CD4-positive, alpha-beta memory T cell (primary cell): ENCODE results near the gene TSEN15. TPM values are rescaled to one million over a fixed set of nuclear protein-coding genes. Genes with fewer than 3 reads are reported as not detected.
A peak's percentile ranks its signal among the peaks of the same experiment; 100 is the strongest.

Experiments used
- CTCF ChIA-PET: fragments of 350-600 bp; sonication (Branson Sonifier 250); formaldehyde crosslinking; loops from one replicate; lab custom pipeline; 2021; ENCODE audit warnings: inconsistent platforms; ENCODE audit not compliant: partially characterized antibody; lab: Charles Lee
- POLR2A ChIA-PET: fragments of 350-600 bp; sonication (Branson Sonifier 250); formaldehyde crosslinking; loops from one replicate; lab custom pipeline; 2021; ENCODE audit not compliant: partially characterized antibody; lab: Charles Lee
- DNase-seq, 5 donors: peaks; one replicate each; pipeline versions ENCODE4 v3.0.0 to v3.0.0-alpha.2; 2020 to 2022; ENCODE audit warnings: mixed read lengths in 1 of 5
- H3K27ac ChIP-seq: one replicate; pipeline ENCODE4 v1.7.0; 2013; ENCODE audit warnings: low read depth, low read length
- H3K27me3 ChIP-seq: 2 replicates; pipeline ENCODE4 v1.7.0; 2013; ENCODE audit warnings: mild to moderate bottlenecking, low read length, moderate library complexity; ENCODE audit not compliant: insufficient read depth
- H3K36me3 ChIP-seq: 2 replicates; pipeline ENCODE4 v1.7.0; 2013; ENCODE audit warnings: mild to moderate bottlenecking, low read length, moderate library complexity; ENCODE audit not compliant: insufficient read depth
- H3K4me1 ChIP-seq: 2 replicates; pipeline ENCODE4 v1.7.0; 2013; ENCODE audit warnings: mild to moderate bottlenecking, low read length, moderate library complexity; ENCODE audit not compliant: insufficient read depth
- H3K4me3 ChIP-seq, 2 donors: one replicate each; pipeline ENCODE4 v1.7.0; 2013; ENCODE audit warnings: low read length in 2 of 2, mild to moderate bottlenecking in 1 of 2
- H3K9me3 ChIP-seq, 2 donors: one replicate each; pipeline ENCODE4 v1.7.0; 2013; ENCODE audit warnings: low read length in 2 of 2, control low read depth in 1 of 2; ENCODE audit not compliant: control insufficient read depth in 1 of 2
- H3K27ac Mint-ChIP-seq, 7 donors: one replicate each; pipeline ENCODE4 v1.8.0; 2020 to 2021; ENCODE audit warnings: mixed read lengths in 7 of 7, mild to moderate bottlenecking in 6 of 7, inconsistent platforms in 3 of 7, moderate library complexity in 3 of 7
- H3K27me3 Mint-ChIP-seq, 2 donors: one replicate each; pipeline ENCODE4 v1.8.0; 2020 to 2021; ENCODE audit warnings: mixed read lengths in 2 of 2
- H3K36me3 Mint-ChIP-seq, 2 donors: one replicate each; pipeline ENCODE4 v1.8.0; 2020 to 2021; ENCODE audit warnings: mixed read lengths in 2 of 2, inconsistent platforms in 1 of 2, mild to moderate bottlenecking in 1 of 2
- H3K4me1 Mint-ChIP-seq, 4 donors: one replicate each; pipeline ENCODE4 v1.8.0; 2020 to 2021; ENCODE audit warnings: mixed read lengths in 4 of 4, mild to moderate bottlenecking in 1 of 4
- H3K4me3 Mint-ChIP-seq, 8 donors: one replicate each; pipeline ENCODE4 v1.8.0; 2020 to 2021; ENCODE audit warnings: mixed read lengths in 8 of 8, mild to moderate bottlenecking in 7 of 8, moderate library complexity in 6 of 8, inconsistent platforms in 3 of 8
- H3K9me3 Mint-ChIP-seq, 8 donors: one replicate each; pipeline ENCODE4 v1.8.0; 2020 to 2021; ENCODE audit warnings: mixed read lengths in 8 of 8, mild to moderate bottlenecking in 5 of 8, inconsistent platforms in 3 of 8, moderate library complexity in 1 of 8
- intact Hi-C: fragments of 100-400 bp; cut with micrococcal nuclease; formaldehyde crosslinking; loops from one replicate; pipeline ENCODE4 v1.15.1; 2023
- polyA plus RNA-seq, 2 donors: library from polyadenylated mRNA; unstranded; fragments of 300-500 nt; fragmentation: Illumina TruSeq; gene quantifications; one replicate each; pipeline ENCODE4 v1.2.3, GENCODE V29; 2021
- total RNA-seq, 2 experiments: library from RNA; stranded (reverse); gene quantifications; one replicate each; pipeline ENCODE4 v1.2.3, GENCODE V29; 2021

The TSEN15 gene
- 10 to 100 TPM; 34.0 to 42.2 TPM for total RNA-seq
- polyA plus RNA-seq: 10 to 100 TPM; 53.3 to 74.7 TPM

GRCh38 chr1:184051485-184052193, at the start of gene TSEN15:
TSEN15 (plus strand) TSS chr1:184051730; CDS start chr1:184051756, 26 bp downstream.
- POLR2A ChIA-PET: interaction anchor here (0.7 to 3.9 kb wide), 13 partner anchors 9 to 581 kb away, joined by 3 to 53 read pairs (median 4); partner anchors contain the start of genes COLGALT2 and SMG7
- no peaks in the 10 kb centered on the region for H3K9me3 ChIP-seq
- peak within 1 kb of the TSS; percentile 67 for H3K27ac ChIP-seq
- intact Hi-C loops: loop anchor here (1.0 to 2.0 kb wide), 4 partner anchors 15 to 579 kb away; partner anchors contain the start of genes ARPC5, COLGALT2 and SMG7
- H3K4me1 ChIP-seq: peaks cover 33% of the 10 kb centered on the region
- Mint-ChIP-seq H3K4me1 (peaks cover 26 to 47% (median 37%) of the 10 kb centered on the region in 4 donors), H3K4me3 (peak within 1 kb of the TSS; percentile 98 to 99 (median 99)), H3K27ac (peak within 1 kb of the TSS; percentile 89 to 98 (median 96)), H3K27me3 (peaks cover 0 to 5% of the 10 kb centered on the region in 2 donors), H3K36me3 (peaks cover 5 to 19% of the 10 kb centered on the region in 2 donors), H3K9me3 (no peaks in the 10 kb centered on the region)
- CTCF ChIA-PET: interaction anchor here (0.9 to 2.9 kb wide), 9 partner anchors 13 to 396 kb away, joined by 3 to 53 read pairs (median 5); no protein-coding TSS in a partner anchor
- DNase-seq: peak; percentile 66 to 74 (median 72)
- no peaks in the 10 kb centered on the region for H3K27me3 ChIP-seq
- peak within 1 kb of the TSS; percentile 88 to 95 for H3K4me3 ChIP-seq
- H3K36me3 ChIP-seq: peaks cover 5% of the 10 kb centered on the region

- H3K4me1 ChIP-seq: no peaks in the 10 kb centered on the region
- Mint-ChIP-seq H3K4me3 (no peak overlapping the region), H3K4me1 (no peaks in the 10 kb centered on the region), H3K27ac (no peak overlapping the region), H3K9me3 (no peaks in the 10 kb centered on the region), H3K36me3 (no peaks in the 10 kb centered on the region), H3K27me3 (no peaks in the 10 kb centered on the region)
- ChIA-PET CTCF (no interaction called here), POLR2A (interaction anchor here (1.1 kb wide), 1 partner anchor 14 kb away, joined by 3 read pairs; no protein-coding TSS in a partner anchor)
- H3K9me3 ChIP-seq: no peaks in the 10 kb centered on the region
- H3K4me3 ChIP-seq: no peak overlapping the region
- no peaks in the 10 kb centered on the region for H3K36me3 ChIP-seq
- no peak for DNase-seq
- intact Hi-C loops: no loop called here
- H3K27ac ChIP-seq: no peak overlapping the region
- H3K27me3 ChIP-seq: no peaks in the 10 kb centered on the region
Observed at GRCh38 chr1:184002071-184002470, 49.5 kb upstream of the TSEN15 start.

GRCh38 chr1:184004935-184005334, 46.6 kb upstream of the TSEN15 start:
- no peak for DNase-seq
- intact Hi-C loops: no loop called here
- Histone ChIP-seq H3K4me3 (no peak overlapping the region), H3K27ac (no peak overlapping the region), H3K9me3 (no peaks in the 10 kb centered on the region), H3K36me3 (no peaks in the 10 kb centered on the region), H3K27me3 (no peaks in the 10 kb centered on the region), H3K4me1 (no peaks in the 10 kb centered on the region)
- POLR2A ChIA-PET: no interaction called here
- Mint-ChIP-seq H3K4me1 (no peaks in the 10 kb centered on the region), H3K36me3 (no peaks in the 10 kb centered on the region), H3K27ac (no peak overlapping the region), H3K9me3 (no peaks in the 10 kb centered on the region), H3K4me3 (no peak overlapping the region), H3K27me3 (peaks cover 0 to 3% of the 10 kb centered on the region in 2 donors)
- CTCF ChIA-PET: no interaction called here

GRCh38 chr1:184005506-184005905, 46.0 kb upstream of the TSEN15 start:
- Mint-ChIP-seq H3K27me3 (peaks cover 0 to 3% of the 10 kb centered on the region in 2 donors), H3K9me3 (no peaks in the 10 kb centered on the region), H3K4me3 (no peak overlapping the region), H3K36me3 (no peaks in the 10 kb centered on the region), H3K4me1 (no peaks in the 10 kb centered on the region), H3K27ac (peak overlapping the region in 1 of 7 donors; percentile 8)
- no peaks in the 10 kb centered on the region for H3K9me3 ChIP-seq
- H3K4me3 ChIP-seq: no peak overlapping the region
- no peaks in the 10 kb centered on the region for H3K27me3 ChIP-seq
- DNase-seq: no peak
- H3K27ac ChIP-seq: no peak overlapping the region
- intact Hi-C loops: no loop called here
- ChIA-PET POLR2A (no interaction called here), CTCF (interaction anchor here (1.0 to 1.4 kb wide), 2 partner anchors 9 to 19 kb away, joined by 4 read pairs; no protein-coding TSS in a partner anchor)
- no peaks in the 10 kb centered on the region for H3K36me3 ChIP-seq
- no peaks in the 10 kb centered on the region for H3K4me1 ChIP-seq

GRCh38 chr1:184010788-184011187, 40.7 kb upstream of the TSEN15 start:
- peaks cover 10% of the 10 kb centered on the region in 2 donors for H3K27me3 Mint-ChIP-seq
- H3K9me3 ChIP-seq: no peaks in the 10 kb centered on the region
- no peaks in the 10 kb centered on the region for H3K36me3 Mint-ChIP-seq
- no peak overlapping the region for H3K27ac ChIP-seq
- peaks cover 0 to 3% (median 0%) of the 10 kb centered on the region in 8 donors for H3K9me3 Mint-ChIP-seq
- H3K4me1 Mint-ChIP-seq: no peaks in the 10 kb centered on the region
- CTCF ChIA-PET: interaction anchor here (1.1 kb wide), 1 partner anchor 55 kb away, joined by 3 read pairs; no protein-coding TSS in a partner anchor
- H3K27me3 ChIP-seq: no peaks in the 10 kb centered on the region
- H3K4me3 Mint-ChIP-seq: peak overlapping the region in 1 of 8 donors; percentile 53
- no peak overlapping the region for H3K4me3 ChIP-seq
- H3K36me3 ChIP-seq: no peaks in the 10 kb centered on the region
- POLR2A ChIA-PET: no interaction called here
- no peak for DNase-seq
- no peak overlapping the region for H3K27ac Mint-ChIP-seq
- intact Hi-C loops: no loop called here
- no peaks in the 10 kb centered on the region for H3K4me1 ChIP-seq

GRCh38 chr1:184012187-184012586, 39.3 kb upstream of the TSEN15 start:
- DNase-seq: no peak
- Mint-ChIP-seq H3K9me3 (peaks cover 0 to 3% (median 0%) of the 10 kb centered on the region in 8 donors), H3K4me1 (no peaks in the 10 kb centered on the region), H3K4me3 (no peak overlapping the region), H3K36me3 (no peaks in the 10 kb centered on the region), H3K27me3 (peaks cover 10% of the 10 kb centered on the region in 2 donors), H3K27ac (no peak overlapping the region)
- no peaks in the 10 kb centered on the region for H3K4me1 ChIP-seq
- no peaks in the 10 kb centered on the region for H3K27me3 ChIP-seq
- ChIA-PET POLR2A (no interaction called here), CTCF (no interaction called here)
- no peaks in the 10 kb centered on the region for H3K9me3 ChIP-seq
- intact Hi-C loops: no loop called here
- no peak overlapping the region for H3K4me3 ChIP-seq
- no peaks in the 10 kb centered on the region for H3K36me3 ChIP-seq
- no peak overlapping the region for H3K27ac ChIP-seq

GRCh38 chr1:184014271-184014670, 37.3 kb upstream of the TSEN15 start:
- H3K4me3 ChIP-seq: no peak overlapping the region
- Mint-ChIP-seq H3K36me3 (no peaks in the 10 kb centered on the region), H3K4me3 (no peak overlapping the region), H3K27ac (no peak overlapping the region), H3K27me3 (peaks cover 7 to 10% of the 10 kb centered on the region in 2 donors), H3K4me1 (no peaks in the 10 kb centered on the region), H3K9me3 (peaks cover 0 to 3% (median 0%) of the 10 kb centered on the region in 8 donors)
- no peak for DNase-seq
- ChIA-PET CTCF (no interaction called here), POLR2A (interaction anchor here (0.5 kb wide), 1 partner anchor 320 kb away, joined by 3 read pairs; no protein-coding TSS in a partner anchor)
- no peaks in the 10 kb centered on the region for H3K36me3 ChIP-seq
- no peaks in the 10 kb centered on the region for H3K9me3 ChIP-seq
- intact Hi-C loops: no loop called here
- H3K27ac ChIP-seq: no peak overlapping the region
- H3K4me1 ChIP-seq: no peaks in the 10 kb centered on the region
- no peaks in the 10 kb centered on the region for H3K27me3 ChIP-seq
